Natural killer cell (primary cell): ENCODE results near the gene SNED1. TPM values are rescaled to one million over a fixed set of nuclear protein-coding genes. Genes with fewer than 3 reads are reported as not detected.

ENCODE experiments used
- ATAC-seq, 3 donors: fragments of 150-1000 bp in 2 of 3; fragments of 200-7000 bp in 1 of 3; cut with Tn5 transposase; 1 replicate in 1 of 3; 2 replicates in 2 of 3; pipeline ENCODE4 v1.10.0; 2021; ENCODE audit warnings: mild to moderate bottlenecking in 2 of 3, moderate library complexity in 2 of 3
- DNase-seq, 2 donors: peaks; one replicate each; pipeline versions ENCODE4 v3.0.0 to v3.0.0-alpha.2; 2013 to 2021; ENCODE audit warnings: mixed read lengths in 1 of 2
- H3K27ac ChIP-seq: one replicate; pipeline ENCODE4 v1.5.1; 2013; ENCODE audit warnings: mild to moderate bottlenecking, low read length
- H3K27me3 ChIP-seq: one replicate; pipeline ENCODE4 v1.6.1; 2013; ENCODE audit warnings: low read length; ENCODE audit not compliant: control insufficient read depth, insufficient read depth
- H3K36me3 ChIP-seq: one replicate; pipeline ENCODE4 v1.6.1; 2013; ENCODE audit warnings: low read length; ENCODE audit not compliant: control insufficient read depth, insufficient read depth
- H3K4me1 ChIP-seq: one replicate; pipeline ENCODE4 v1.6.1; 2013; ENCODE audit warnings: low read length; ENCODE audit not compliant: control insufficient read depth, insufficient read depth
- H3K4me3 ChIP-seq: one replicate; pipeline ENCODE4 v1.5.1; 2013; ENCODE audit warnings: low read length
- H3K9me3 ChIP-seq: one replicate; pipeline ENCODE4 v1.6.1; 2013; ENCODE audit warnings: low read length; ENCODE audit not compliant: control insufficient read depth, insufficient read depth
- H3K27ac Mint-ChIP-seq, 2 donors: one replicate each; pipeline ENCODE4 v1.8.0; 2022; ENCODE audit warnings: mild to moderate bottlenecking in 2 of 2, mixed read lengths in 2 of 2, moderate library complexity in 1 of 2
- H3K27me3 Mint-ChIP-seq, 2 donors: one replicate each; pipeline ENCODE4 v1.8.0; 2022; ENCODE audit warnings: low read depth in 2 of 2, mixed read lengths in 2 of 2
- H3K36me3 Mint-ChIP-seq: one replicate; pipeline ENCODE4 v1.8.0; 2022; ENCODE audit warnings: mixed read lengths
- H3K4me1 Mint-ChIP-seq, 2 donors: one replicate each; pipeline ENCODE4 v1.8.0; 2022; ENCODE audit warnings: mixed read lengths in 2 of 2
- H3K4me3 Mint-ChIP-seq: one replicate; pipeline ENCODE4 v1.8.0; 2022; ENCODE audit warnings: mild to moderate bottlenecking, moderate library complexity, mixed read lengths
- H3K9me3 Mint-ChIP-seq, 2 donors: one replicate each; pipeline ENCODE4 v1.8.0; 2022; ENCODE audit warnings: mixed read lengths in 2 of 2
- CTCF ChIP-seq: fragments of 200-600 bp; IDR thresholded peaks from one replicate; pipeline ENCODE4 v1.8.0; 2022; ENCODE audit warnings: antibody characterized with exemption
- WGBS: methylation state at CpG from one replicate; pipeline ENCODE4 v1.1.7; 2013; ENCODE audit warnings: missing lambda C conversion rate; ENCODE audit not compliant: insufficient coverage; 5-methylcytosine and 5-hydroxymethylcytosine counted together
- intact Hi-C: fragments of 100-400 bp; cut with micrococcal nuclease; formaldehyde crosslinking; loops from one replicate; pipeline ENCODE4 v1.14.2; 2022
- total RNA-seq, 4 donors: library from RNA; stranded (reverse); fragments of 120-200 nt in 1 of 4; gene quantifications; one replicate each; pipeline versions ENCODE4 v1.2.3 to v1.2.4, GENCODE V29; 2013 to 2022

SNED1 gene
- total RNA-seq, 3 donors from 2014 or later (not counting 1 experiment from before 2014, with no cell fraction given): 0.97 to 4.9 (median 2.5) TPM

- peak overlapping the region; percentile 66 for H3K27ac ChIP-seq
Measured at GRCh38 chr2:241111440-241111805, 113.0 kb downstream of the SNED1 start.

GRCh38 chr2:241112046-241112445 is 113.6 kb downstream of the SNED1 start:
- DNase-seq (peak in 1 of 2 donors; percentile 40), ATAC-seq (no peak)
- Mint-ChIP-seq H3K4me1 (peaks cover 0 to 9% of the 10 kb centered on the region in 2 donors), H3K9me3 (peaks cover 0 to 2% of the 10 kb centered on the region in 2 donors), H3K27ac (no peak overlapping the region), H3K4me3 (no peak overlapping the region), H3K27me3 (no peaks in the 10 kb centered on the region), H3K36me3 (no peaks in the 10 kb centered on the region)
- H3K4me1 ChIP-seq: peaks cover 38% of the 10 kb centered on the region
- no peaks in the 10 kb centered on the region for H3K27me3 ChIP-seq
- intact Hi-C loops: no loop called here
- H3K27ac ChIP-seq: no peak overlapping the region
- H3K9me3 ChIP-seq: no peaks in the 10 kb centered on the region
- no peak for TF ChIP-seq CTCF
- 95% methylated on average over 17 of the region's 17 CpGs for WGBS
- H3K36me3 ChIP-seq: peaks cover 7% of the 10 kb centered on the region
- no peak overlapping the region for H3K4me3 ChIP-seq

More at GRCh38 chr2:241111440-241111805, 113.0 kb downstream of the SNED1 start:
- WGBS: 77% methylated on average over 9 of the region's 9 CpGs
- Mint-ChIP-seq H3K27ac (no peak overlapping the region), H3K36me3 (no peaks in the 10 kb centered on the region), H3K9me3 (peaks cover 0 to 2% of the 10 kb centered on the region in 2 donors), H3K27me3 (no peaks in the 10 kb centered on the region), H3K4me3 (no peak overlapping the region), H3K4me1 (peaks cover 0 to 9% of the 10 kb centered on the region in 2 donors)
- Histone ChIP-seq H3K4me3 (no peak overlapping the region), H3K27me3 (no peaks in the 10 kb centered on the region), H3K4me1 (peaks cover 38% of the 10 kb centered on the region), H3K36me3 (peaks cover 7% of the 10 kb centered on the region), H3K9me3 (no peaks in the 10 kb centered on the region)
- no peak for TF ChIP-seq CTCF
- DNase-seq (peak in 1 of 2 donors; percentile 69), ATAC-seq (peak in 1 of 3 donors; percentile 32)
- intact Hi-C loops: no loop called here

- H3K36me3 ChIP-seq: peaks cover 6% of the 10 kb centered on the region
- Mint-ChIP-seq H3K27ac (no peak overlapping the region), H3K27me3 (no peaks in the 10 kb centered on the region), H3K4me1 (peaks cover 0 to 9% of the 10 kb centered on the region in 2 donors), H3K36me3 (no peaks in the 10 kb centered on the region), H3K4me3 (no peak overlapping the region), H3K9me3 (peaks cover 0 to 2% of the 10 kb centered on the region in 2 donors)
- peaks cover 38% of the 10 kb centered on the region for H3K4me1 ChIP-seq
- DNase-seq (peak in 1 of 2 donors; percentile 86), ATAC-seq (peak in 1 of 3 donors; percentile 35)
- no peak overlapping the region for H3K27ac ChIP-seq
- WGBS: 72% methylated on average over 8 of the region's 8 CpGs
- no peak overlapping the region for H3K4me3 ChIP-seq
- H3K9me3 ChIP-seq: no peaks in the 10 kb centered on the region
- intact Hi-C loops: no loop called here
- TF ChIP-seq CTCF: no peak
- no peaks in the 10 kb centered on the region for H3K27me3 ChIP-seq
Measured at GRCh38 chr2:241112592-241112991, 114.2 kb downstream of the SNED1 start.

GRCh38 chr2:241114836-241115235 is 116.4 kb downstream of the SNED1 start:
- Histone ChIP-seq H3K27ac (no peak overlapping the region), H3K4me1 (peaks cover 19% of the 10 kb centered on the region), H3K9me3 (no peaks in the 10 kb centered on the region), H3K36me3 (peaks cover 6% of the 10 kb centered on the region), H3K27me3 (no peaks in the 10 kb centered on the region), H3K4me3 (no peak overlapping the region)
- Mint-ChIP-seq H3K4me1 (no peaks in the 10 kb centered on the region), H3K27ac (no peak overlapping the region), H3K36me3 (no peaks in the 10 kb centered on the region), H3K9me3 (no peaks in the 10 kb centered on the region), H3K27me3 (no peaks in the 10 kb centered on the region), H3K4me3 (no peak overlapping the region)
- WGBS: 97% methylated on average over 11 of the region's 11 CpGs
- no peak for ATAC-seq
- intact Hi-C loops: no loop called here
- no peak for TF ChIP-seq CTCF
- no peak for DNase-seq
